ENCODE results near the gene SUDS3.
A peak's percentile ranks its signal among the peaks of the same experiment; 100 is the strongest.

The SUDS3 gene

GRCh38 chr12:118355843-118356242 is 20.5 kb upstream of the SUDS3 start:
- no peak for FAIRE-seq
- DNase-seq (ENCODE audit: insufficient read length, low spot score): no peak

GRCh38 chr12:118356809-118357256 is 19.5 kb upstream of the SUDS3 start:
- no peak for FAIRE-seq
- DNase-seq (ENCODE audit: insufficient read length, low spot score): no peak

DNA sequence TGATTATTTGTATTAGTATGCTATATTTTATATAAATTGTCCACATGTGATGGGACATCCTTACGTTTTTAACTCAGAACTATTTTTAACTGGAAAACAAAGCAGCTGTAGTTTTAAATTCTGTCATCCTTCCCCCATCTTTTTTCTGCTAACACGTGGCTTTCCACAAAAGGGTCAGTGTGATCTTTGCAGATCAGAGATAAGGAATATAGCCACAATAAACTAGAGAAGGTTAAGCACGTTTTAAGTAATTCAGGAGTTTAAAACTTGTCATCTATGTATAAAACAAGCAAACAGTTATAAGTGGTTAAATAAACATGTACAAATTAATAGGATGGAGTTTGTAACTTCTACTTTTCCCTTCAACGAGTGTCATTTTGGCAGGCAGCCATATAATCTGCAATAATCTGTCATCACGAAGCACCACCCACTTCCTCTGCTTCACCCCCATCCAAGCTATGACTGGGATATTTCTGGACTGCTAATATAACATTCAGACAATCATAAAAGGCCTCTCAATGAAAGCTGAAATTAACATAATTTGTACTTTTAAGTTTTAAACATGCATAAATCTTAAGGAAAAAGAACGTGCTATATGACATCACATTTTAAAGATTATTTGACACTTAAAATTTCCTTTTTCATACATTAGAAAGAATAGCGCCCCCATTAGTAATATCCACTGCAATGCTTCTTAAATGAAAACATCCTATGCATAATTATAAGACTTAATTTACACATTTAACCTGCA is 18.9 kb upstream of the SUDS3 start:
- FAIRE-seq (no peak), DNase-seq (ENCODE audit: insufficient read length, low spot score) (peak; percentile 44)

DNA sequence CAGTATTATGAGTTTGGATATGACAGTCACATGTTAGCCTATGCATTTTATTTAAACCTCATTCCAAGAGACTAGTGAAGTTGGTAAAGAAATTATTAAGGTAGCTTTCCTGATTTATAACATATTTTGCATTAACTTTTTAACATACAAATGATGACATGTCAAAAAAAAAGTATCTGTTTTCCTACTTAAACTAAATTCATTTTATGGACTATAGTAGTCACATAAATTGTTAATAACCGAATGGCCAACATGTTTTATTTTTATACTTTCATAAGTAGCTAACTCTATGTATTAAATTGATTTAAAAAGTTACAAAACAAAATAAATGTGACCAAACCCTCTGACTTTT is 18.4 kb upstream of the SUDS3 start:
- FAIRE-seq: no peak

DNA sequence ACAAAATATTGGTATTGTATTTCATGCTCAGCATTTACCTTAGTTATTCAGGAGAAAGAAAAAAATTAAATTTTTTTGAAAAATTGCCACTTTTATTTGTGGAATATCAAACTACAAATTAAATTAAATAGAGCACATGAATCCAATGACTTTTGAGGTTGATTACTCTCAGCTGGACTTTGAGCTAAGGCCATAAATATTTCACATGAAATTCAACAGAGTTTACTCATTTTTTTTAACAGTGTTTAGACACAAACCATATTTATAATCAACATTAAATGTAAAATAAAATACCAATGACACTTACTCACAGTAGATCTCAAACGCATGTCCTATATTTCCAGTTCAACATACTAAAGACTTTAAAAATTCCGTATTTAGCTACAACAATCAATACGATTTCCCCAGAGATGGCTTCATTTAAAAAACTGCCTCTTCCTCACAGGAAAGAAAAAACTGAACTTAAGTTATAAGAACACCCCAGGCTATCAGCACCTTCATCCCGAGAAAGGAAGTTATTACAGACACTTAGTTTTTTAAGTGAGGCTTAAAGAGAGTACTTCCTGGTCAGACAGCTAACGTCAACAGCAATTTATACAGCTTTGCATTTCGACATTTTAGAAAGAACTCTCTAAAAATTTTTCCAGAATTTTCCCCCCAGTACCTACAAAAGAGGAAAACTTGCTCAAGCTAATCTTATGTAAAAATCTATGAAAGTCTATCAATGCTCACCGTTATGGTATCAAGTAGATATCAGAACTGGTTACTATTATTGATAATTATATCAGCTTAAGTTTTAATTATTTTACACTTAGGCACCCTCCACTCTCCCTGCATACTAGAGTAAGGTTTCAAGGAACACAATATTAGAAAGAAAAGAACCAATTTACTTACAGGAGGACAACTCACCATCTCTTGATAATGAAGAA is 17.5 kb upstream of the SUDS3 start:
- FAIRE-seq: no peak
- no peak for DNase-seq (ENCODE audit: insufficient read length, low spot score)

More for the DNA sequence above, 18.4 kb upstream of the SUDS3 start:
- no peak for DNase-seq (ENCODE audit: insufficient read length, low spot score)

DNA sequence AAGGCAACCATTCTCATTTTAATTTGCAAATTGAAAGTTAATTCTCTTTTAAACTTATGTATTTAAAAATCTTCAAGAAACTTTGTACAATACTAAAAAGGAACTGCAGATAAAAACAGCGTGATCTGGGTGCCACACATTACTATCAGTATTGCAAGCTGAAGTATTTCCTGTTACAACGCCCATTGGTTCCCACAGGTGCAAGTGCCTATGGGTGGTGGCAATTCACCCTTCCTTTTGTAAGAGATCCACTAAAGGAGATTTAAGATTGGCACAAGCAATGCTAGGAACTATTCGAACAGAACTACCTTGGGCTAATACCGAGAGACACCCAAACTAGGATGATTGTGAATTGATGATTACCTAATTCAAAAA is 16.8 kb upstream of the SUDS3 start:
- DNase-seq (ENCODE audit: insufficient read length, low spot score) (no peak), FAIRE-seq (no peak)

GRCh38 chr12:118361092-118361404 is 15.3 kb upstream of the SUDS3 start:
- DNase-seq (ENCODE audit: insufficient read length, low spot score) (no peak), FAIRE-seq (no peak)

DNA sequence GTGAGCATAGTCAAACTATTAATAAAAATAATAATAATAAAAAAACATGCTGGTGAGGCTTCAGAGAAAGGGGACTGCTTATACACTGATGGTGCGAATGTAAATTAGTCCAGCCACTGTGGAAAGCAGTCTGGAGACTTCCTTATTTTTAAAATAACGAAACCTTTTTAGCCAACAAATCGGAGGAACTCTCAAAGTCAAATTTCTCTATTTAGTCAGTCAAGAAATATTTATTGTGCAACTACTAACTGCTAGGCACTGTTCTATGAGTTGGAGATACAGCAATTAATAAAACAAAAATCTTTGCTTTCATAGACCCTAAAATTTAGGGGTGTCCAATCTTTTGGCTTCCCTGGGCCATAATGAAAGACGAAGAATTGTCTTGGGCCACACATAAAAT is 14.5 kb upstream of the SUDS3 start:
- DNase-seq (ENCODE audit: insufficient read length, low spot score) (no peak), FAIRE-seq (no peak)

DNA sequence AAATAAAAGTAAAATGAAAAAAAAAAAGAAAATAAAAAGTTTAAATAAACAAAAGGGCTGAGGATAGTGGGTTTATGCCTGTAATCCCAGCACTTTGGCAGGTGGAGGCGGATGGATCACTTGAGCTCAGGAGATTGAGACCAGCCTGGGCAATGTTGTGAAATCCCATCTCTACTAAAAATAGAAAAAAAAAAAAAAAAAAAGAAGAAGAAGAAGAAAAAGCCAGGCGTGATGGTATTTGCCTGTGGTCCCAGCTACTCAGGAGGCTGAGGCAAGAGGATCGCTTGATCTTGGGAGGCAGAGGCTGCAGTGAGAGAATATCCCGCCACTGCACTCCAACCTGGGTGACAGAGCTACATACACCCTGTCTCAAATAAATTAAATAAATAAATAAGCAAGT is 7.5 kb upstream of the SUDS3 start:
- no peak for DNase-seq (ENCODE audit: insufficient read length, low spot score)
- FAIRE-seq: no peak

DNA sequence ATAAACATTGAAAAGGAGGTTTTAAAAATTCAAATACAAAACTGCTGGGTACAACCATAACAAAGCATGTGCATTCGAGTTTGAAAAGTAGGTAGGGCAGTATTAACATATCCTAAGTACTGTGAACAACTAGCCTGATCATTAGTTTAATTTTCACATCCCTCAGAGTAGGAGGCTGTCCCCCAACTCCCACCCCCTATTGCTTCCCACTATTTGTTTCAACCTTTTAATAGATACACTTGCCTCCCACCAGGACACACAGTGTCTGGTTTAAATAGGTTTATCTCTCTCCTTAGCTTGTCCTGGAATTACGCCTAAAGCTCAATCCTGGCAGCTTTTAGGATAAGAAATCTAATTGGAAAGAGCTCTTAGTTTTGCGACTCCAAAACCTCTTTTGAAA is 5.8 kb upstream of the SUDS3 start:
- no peak for DNase-seq (ENCODE audit: insufficient read length, low spot score)
- no peak for FAIRE-seq

DNA sequence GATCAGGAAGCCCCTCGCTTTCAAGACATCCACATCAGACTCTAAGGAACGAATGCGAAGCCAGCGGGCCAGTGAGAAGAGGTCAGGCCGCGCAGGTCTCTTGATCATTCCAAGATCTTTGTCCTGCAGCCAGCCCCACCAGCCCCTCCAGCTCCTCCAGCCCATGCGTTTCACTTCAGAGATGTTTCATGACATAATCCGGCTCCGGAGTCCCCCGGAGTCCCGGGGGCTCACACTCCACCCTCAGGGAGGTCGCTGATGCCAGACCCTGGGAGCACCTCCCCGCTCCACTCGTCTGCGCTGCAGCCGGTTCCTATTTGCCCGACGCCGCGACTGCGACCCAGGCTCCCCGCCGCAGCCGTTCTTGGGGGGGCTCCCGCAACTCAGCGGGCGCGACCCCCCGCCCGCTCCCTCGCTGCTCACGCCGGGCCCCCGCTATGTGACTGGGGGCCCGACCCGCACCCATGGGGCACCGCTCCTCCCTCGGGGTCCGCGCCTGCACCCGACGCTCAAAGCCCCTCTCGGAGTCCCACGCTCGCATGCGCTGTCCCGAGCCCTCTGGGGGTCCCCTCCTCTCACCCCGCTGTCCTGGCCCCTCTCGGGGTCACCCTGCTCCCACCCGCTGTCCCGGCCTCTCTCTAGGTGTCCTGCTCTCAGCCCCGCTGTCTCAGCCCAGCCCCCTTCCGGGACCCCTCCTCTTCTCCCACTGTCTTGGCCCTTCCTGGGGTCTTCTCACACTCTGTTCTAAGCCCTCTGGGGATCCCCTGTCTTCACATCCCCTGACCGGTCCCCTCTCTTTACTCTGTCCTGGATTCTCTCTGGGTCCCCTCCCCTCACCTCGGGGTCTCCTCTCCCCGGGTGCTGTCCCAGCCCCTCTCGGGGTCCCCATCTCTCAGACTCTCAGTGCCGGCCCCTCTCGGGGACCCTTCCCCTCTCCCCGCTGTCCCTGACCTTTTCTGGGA is 4.8 kb upstream of the SUDS3 start:
- DNase-seq (ENCODE audit: insufficient read length, low spot score) (no peak), FAIRE-seq (no peak)

GRCh38 chr12:118372541-118373495 is 3.5 kb upstream of the SUDS3 start, which contains the start of gene TAOK3:
TSS of gene TAOK3 (minus strand) at chr12:118372907. CDS start at chr12:118255567, 117,340 bp downstream.
- FAIRE-seq: peak; percentile 51
- peak; percentile 91 for DNase-seq (ENCODE audit: insufficient read length, low spot score)

- DNase-seq (ENCODE audit: insufficient read length, low spot score): no peak
- no peak for FAIRE-seq
Measured at GRCh38 chr12:118373616-118374015, 2.7 kb upstream of the SUDS3 start.

DNA sequence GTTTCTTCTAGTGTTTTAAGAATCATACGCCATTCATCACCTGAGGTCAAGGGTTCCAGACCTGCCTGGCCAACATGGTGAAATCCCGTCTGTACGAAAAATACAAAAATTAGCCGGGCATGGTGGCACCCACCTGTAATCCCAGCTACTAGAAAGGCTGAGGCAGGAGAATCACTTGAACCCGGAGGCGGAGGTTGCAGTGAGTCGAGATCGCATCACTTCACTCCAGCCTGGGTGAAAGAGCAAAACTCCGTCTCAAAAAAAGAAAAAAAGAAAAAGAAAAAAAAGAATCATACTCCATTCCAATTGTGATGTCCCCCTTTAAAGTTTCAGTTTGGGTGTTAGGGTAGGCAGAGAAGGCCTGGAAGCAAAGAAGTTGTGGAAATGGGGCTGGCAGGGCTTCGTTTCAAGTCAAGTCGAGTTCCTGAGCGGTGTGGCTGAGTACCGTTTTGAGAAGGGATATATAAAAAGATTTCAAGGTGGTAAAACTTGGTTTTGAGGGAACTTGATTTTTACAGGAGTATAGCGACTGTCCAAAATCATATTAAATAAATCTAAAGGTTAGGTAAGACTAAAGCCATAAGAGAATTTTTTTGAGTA is 2.1 kb upstream of the SUDS3 start:
- DNase-seq (ENCODE audit: insufficient read length, low spot score): no peak
- FAIRE-seq: no peak

- no peak for FAIRE-seq
- no peak for DNase-seq (ENCODE audit: insufficient read length, low spot score)
Measured at GRCh38 chr12:118374909-118375308, 1.4 kb upstream of the SUDS3 start.

GRCh38 chr12:118375348-118375747 is 1.0 kb upstream of the SUDS3 start:
- no peak for DNase-seq (ENCODE audit: insufficient read length, low spot score)
- FAIRE-seq: no peak

DNA sequence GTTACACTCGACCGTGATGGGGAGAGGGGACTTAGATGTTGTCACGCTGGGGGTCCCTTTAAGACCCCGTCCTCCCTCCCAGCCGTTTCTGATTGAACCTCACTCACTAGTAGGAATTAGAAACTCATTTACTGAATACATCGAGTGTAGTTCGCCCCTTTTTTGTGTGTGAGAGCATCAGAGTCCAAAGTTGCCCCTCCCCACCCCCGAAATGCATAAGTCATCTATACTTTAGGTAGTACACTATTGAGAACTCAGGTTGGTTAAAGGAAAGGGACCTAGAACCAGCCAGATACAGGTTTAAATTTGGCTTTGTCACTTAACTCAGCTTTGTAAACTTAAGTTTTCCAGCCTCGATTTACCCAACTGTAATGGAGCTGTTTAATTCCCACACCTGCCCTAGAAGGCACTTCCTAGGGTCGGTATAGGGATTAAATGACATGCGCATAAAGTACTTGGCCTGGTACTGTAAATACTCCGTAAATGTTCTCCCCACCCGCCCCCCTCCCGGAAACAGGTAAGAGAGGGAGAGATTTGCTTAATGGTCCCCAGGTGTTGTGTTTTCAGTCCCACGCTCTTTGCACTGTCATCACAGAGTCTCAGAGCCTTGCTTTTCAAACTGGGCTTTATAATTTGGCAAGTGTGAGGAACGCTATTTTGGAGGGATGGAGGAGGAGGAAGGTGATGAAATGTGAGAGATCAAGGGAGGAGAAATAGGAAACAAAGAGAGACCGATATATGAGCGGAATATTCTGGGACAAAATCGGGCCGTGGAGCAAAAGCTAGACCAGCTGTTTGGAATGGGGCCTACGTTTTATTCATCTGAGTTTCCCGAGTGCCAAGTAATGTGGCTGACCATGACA is 897 bp downstream of the SUDS3 start:
- no peak for FAIRE-seq
- no peak for DNase-seq (ENCODE audit: insufficient read length, low spot score)

DNA sequence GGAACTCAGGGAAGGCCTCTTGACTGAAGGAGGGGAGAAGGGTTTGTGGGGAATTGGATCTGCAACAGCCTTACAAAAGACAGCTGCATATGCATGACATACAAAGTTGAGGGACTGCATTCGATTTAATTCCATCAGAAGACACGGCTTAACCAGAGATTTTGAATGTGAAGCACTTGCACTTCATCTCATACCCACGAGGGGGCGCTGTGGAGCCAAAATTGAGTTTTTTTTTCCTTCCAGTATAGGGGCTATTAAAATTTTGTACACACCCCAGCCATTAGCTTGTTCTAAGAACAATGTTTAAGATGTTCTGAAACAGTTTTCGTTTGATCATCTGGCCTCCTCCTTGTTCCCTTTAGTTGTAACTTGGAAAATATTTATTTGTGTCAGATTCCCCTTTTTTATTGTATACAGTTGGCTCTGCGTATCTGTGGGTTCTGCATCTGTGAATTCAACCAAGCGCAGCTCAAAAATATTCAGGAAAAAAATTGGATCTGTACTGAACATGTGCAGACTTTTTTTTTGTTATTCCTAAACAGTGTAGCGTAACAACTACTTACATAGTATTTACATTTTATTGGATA is 1.6 kb downstream of the SUDS3 start:
- FAIRE-seq: no peak

More for the DNA sequence above, 1.6 kb downstream of the SUDS3 start:
- DNase-seq (ENCODE audit: insufficient read length, low spot score): peak; percentile 60
